22Rv1 (cell line): Measurements from ENCODE around the gene CABLES1.

ENCODE experiments used
- H3K27ac ChIP-seq: fragments of 450-650 bp; 2 replicates; pipeline ENCODE4 v1.5.1; 2017
- CTCF ChIP-seq: fragments of 450-650 bp; IDR thresholded peaks from 2 replicates; pipeline ENCODE4 v1.5.1; 2017; ENCODE audit warnings: mild to moderate bottlenecking
- ZFX ChIP-seq: fragments of 450-650 bp; IDR thresholded peaks from 2 replicates; pipeline ENCODE4 v1.6.1; 2017; ENCODE audit warnings: antibody characterized with exemption, borderline replicate concordance

Gene CABLES1

GRCh38 chr18:23236876-23237468 is 101.7 kb downstream of the CABLES1 start:
- no peak overlapping the region for H3K27ac ChIP-seq
- TF ChIP-seq ZFX (no peak), CTCF (no peak)

- no peak overlapping the region for H3K27ac ChIP-seq
- TF ChIP-seq ZFX (no peak), CTCF (no peak)
Measured at GRCh38 chr18:23237524-23238151, 102.4 kb downstream of the CABLES1 start.

- H3K27ac ChIP-seq = no peak overlapping the region
- TF ChIP-seq CTCF = no peak
- TF ChIP-seq ZFX = no peak
Measured at GRCh38 chr18:23238152-23238531, 102.9 kb downstream of the CABLES1 start.

GRCh38 chr18:23238651-23239349 is 103.5 kb downstream of the CABLES1 start:
- H3K27ac ChIP-seq = no peak overlapping the region
- TF ChIP-seq ZFX = no peak
- TF ChIP-seq CTCF = no peak

GRCh38 chr18:23239350-23239692 is 104.0 kb downstream of the CABLES1 start:
- H3K27ac ChIP-seq = no peak overlapping the region
- TF ChIP-seq ZFX = no peak
- TF ChIP-seq CTCF = no peak

GRCh38 chr18:23239885-23240608 is 104.8 kb downstream of the CABLES1 start:
- no peak overlapping the region for H3K27ac ChIP-seq

More at GRCh38 chr18:23239885-23240608, 104.8 kb downstream of the CABLES1 start:
- TF ChIP-seq ZFX = no peak
- TF ChIP-seq CTCF = no peak
